ENCODE measurements around the gene PRKN. TPM values are rescaled to one million over a fixed set of nuclear protein-coding genes. Genes with fewer than 3 reads are reported as not detected.

PRKN gene
- total and polyA plus RNA-seq, 2 experiments from 2014 or later, result 1.2 to 2.3 TPM

- no peaks in the 10 kb centered on the region for H3K9me3 ChIP-seq (ENCODE audit: low read depth)
- no peaks in the 10 kb centered on the region for H3K27me3 ChIP-seq (replicated peaks; ENCODE audit: insufficient read depth)
- no peaks in the 10 kb centered on the region for H3K4me1 ChIP-seq (ENCODE audit: insufficient read depth)
- H3K36me3 ChIP-seq (ENCODE audit: low read depth), result no peaks in the 10 kb centered on the region
- no peak for DNase-seq
- H3K9ac ChIP-seq, result no peak overlapping the region
- no peak overlapping the region for H3K27ac ChIP-seq
- TF ChIP-seq EZH2phosphoT487 (IDR thresholded peaks at IDR 0.05; ENCODE audit: insufficient read depth, low read depth) (no peak), EZH2 (IDR thresholded peaks at IDR 0.05; ENCODE audit: insufficient read depth, poor library complexity, severe bottlenecking) (no peak)
- in situ Hi-C loops (cut with MboI), result no loop called here
- 79 to 85% methylated on average over 3 of the region's 3 CpGs for WGBS, 2 experiments (ENCODE audit: low coverage in 1 of 2, low lambda C conversion rate in 2 of 2, missing lambda C conversion rate in 2 of 2)
- no peak overlapping the region for H2AFZ ChIP-seq
- no peaks in the 10 kb centered on the region for H3K9me2 ChIP-seq (ENCODE audit: insufficient read depth)
- H3K4me2 ChIP-seq (ENCODE audit: unreplicated experiment), result no peak overlapping the region
- no peak overlapping the region for H3K4me3 ChIP-seq
- H3F3A ChIP-seq (ENCODE audit: insufficient read depth), result no peaks in the 10 kb centered on the region
- H3K79me2 ChIP-seq (ENCODE audit: insufficient read depth), result no peaks in the 10 kb centered on the region
- no peaks in the 10 kb centered on the region for H4K20me1 ChIP-seq (ENCODE audit: insufficient read depth)
Measured at GRCh38 chr6:162688751-162689345, 38.7 kb downstream of the PRKN start.

- Histone ChIP-seq H3K4me3 (no peak overlapping the region), H2AFZ (no peak overlapping the region), H3K4me1 (ENCODE audit: insufficient read depth) (no peaks in the 10 kb centered on the region), H3K4me2 (ENCODE audit: unreplicated experiment) (no peak overlapping the region), H4K20me1 (ENCODE audit: insufficient read depth) (no peaks in the 10 kb centered on the region), H3K9me3 (ENCODE audit: low read depth) (no peaks in the 10 kb centered on the region), H3K27me3 (replicated peaks; ENCODE audit: insufficient read depth) (no peaks in the 10 kb centered on the region), H3K27ac (no peak overlapping the region), H3K79me2 (ENCODE audit: insufficient read depth) (no peaks in the 10 kb centered on the region), H3K36me3 (ENCODE audit: low read depth) (no peaks in the 10 kb centered on the region), H3F3A (ENCODE audit: insufficient read depth) (no peaks in the 10 kb centered on the region), H3K9me2 (ENCODE audit: insufficient read depth) (no peaks in the 10 kb centered on the region), H3K9ac (no peak overlapping the region)
- WGBS, 2 experiments (ENCODE audit: low coverage in 1 of 2, low lambda C conversion rate in 2 of 2, missing lambda C conversion rate in 2 of 2), result 85 to 87% methylated on average over 5 of the region's 5 CpGs
- no peak for TF ChIP-seq EZH2phosphoT487 (IDR thresholded peaks at IDR 0.05; ENCODE audit: insufficient read depth, low read depth)
- in situ Hi-C loops (cut with MboI), result no loop called here
- DNase-seq, result no peak
Measured at GRCh38 chr6:162685586-162685985, 42.0 kb downstream of the PRKN start.

- Histone ChIP-seq H3F3A (ENCODE audit: insufficient read depth) (no peaks in the 10 kb centered on the region), H2AFZ (no peak overlapping the region), H3K9me2 (ENCODE audit: insufficient read depth) (no peaks in the 10 kb centered on the region), H3K4me1 (ENCODE audit: insufficient read depth) (no peaks in the 10 kb centered on the region), H3K36me3 (ENCODE audit: low read depth) (no peaks in the 10 kb centered on the region), H3K27me3 (replicated peaks; ENCODE audit: insufficient read depth) (no peaks in the 10 kb centered on the region), H3K79me2 (ENCODE audit: insufficient read depth) (no peaks in the 10 kb centered on the region), H3K4me3 (no peak overlapping the region), H3K27ac (no peak overlapping the region), H3K9ac (no peak overlapping the region), H3K9me3 (ENCODE audit: low read depth) (no peaks in the 10 kb centered on the region), H4K20me1 (ENCODE audit: insufficient read depth) (no peaks in the 10 kb centered on the region), H3K4me2 (ENCODE audit: unreplicated experiment) (no peak overlapping the region)
- DNase-seq, result no peak
- in situ Hi-C loops (cut with MboI), result no loop called here
- WGBS, 2 experiments (ENCODE audit: low coverage in 1 of 2, low lambda C conversion rate in 2 of 2, missing lambda C conversion rate in 2 of 2), result 71 to 82% methylated on average over 3 of the region's 3 CpGs
- no peak for TF ChIP-seq EZH2phosphoT487 (IDR thresholded peaks at IDR 0.05; ENCODE audit: insufficient read depth, low read depth)
Measured at GRCh38 chr6:162684961-162685360, 42.6 kb downstream of the PRKN start.

GRCh38 chr6:162684052-162684451, 43.5 kb downstream of the PRKN start:
- H3K27me3 ChIP-seq (replicated peaks; ENCODE audit: insufficient read depth), result no peaks in the 10 kb centered on the region
- H3K4me3 ChIP-seq, result no peak overlapping the region

GRCh38 chr6:162683135-162683534, 44.4 kb downstream of the PRKN start:
- H4K20me1 ChIP-seq (ENCODE audit: insufficient read depth), result no peaks in the 10 kb centered on the region
- no peaks in the 10 kb centered on the region for H3K27me3 ChIP-seq (replicated peaks; ENCODE audit: insufficient read depth)
- in situ Hi-C loops (cut with MboI), result no loop called here
- H3K27ac ChIP-seq, result no peak overlapping the region
- no peak overlapping the region for H3K4me2 ChIP-seq (ENCODE audit: unreplicated experiment)
- no peaks in the 10 kb centered on the region for H3K4me1 ChIP-seq (ENCODE audit: insufficient read depth)
- TF ChIP-seq EZH2 (IDR thresholded peaks at IDR 0.05; ENCODE audit: insufficient read depth, poor library complexity, severe bottlenecking) (no peak), EZH2phosphoT487 (IDR thresholded peaks at IDR 0.05; ENCODE audit: insufficient read depth, low read depth) (no peak)
- H3K36me3 ChIP-seq (ENCODE audit: low read depth), result no peaks in the 10 kb centered on the region
- no peak overlapping the region for H3K9ac ChIP-seq
- no peak for DNase-seq
- H3K4me3 ChIP-seq, result no peak overlapping the region
- H3F3A ChIP-seq (ENCODE audit: insufficient read depth), result no peaks in the 10 kb centered on the region
- H3K9me2 ChIP-seq (ENCODE audit: insufficient read depth), result no peaks in the 10 kb centered on the region
- no peaks in the 10 kb centered on the region for H3K79me2 ChIP-seq (ENCODE audit: insufficient read depth)
- H3K9me3 ChIP-seq (ENCODE audit: low read depth), result no peaks in the 10 kb centered on the region
- 21 to 25% methylated on average over 4 of the region's 4 CpGs for WGBS, 2 experiments (ENCODE audit: low coverage in 1 of 2, low lambda C conversion rate in 2 of 2, missing lambda C conversion rate in 2 of 2)
- no peak overlapping the region for H2AFZ ChIP-seq

More at GRCh38 chr6:162684052-162684451, 43.5 kb downstream of the PRKN start:
- in situ Hi-C loops (cut with MboI), result no loop called here
- DNase-seq, result no peak
- Histone ChIP-seq H3K4me2 (ENCODE audit: unreplicated experiment) (no peak overlapping the region), H3K9me2 (ENCODE audit: insufficient read depth) (no peaks in the 10 kb centered on the region), H3K9me3 (ENCODE audit: low read depth) (no peaks in the 10 kb centered on the region), H3K79me2 (ENCODE audit: insufficient read depth) (no peaks in the 10 kb centered on the region), H2AFZ (no peak overlapping the region), H3K4me1 (ENCODE audit: insufficient read depth) (no peaks in the 10 kb centered on the region), H3K9ac (no peak overlapping the region), H3K36me3 (ENCODE audit: low read depth) (no peaks in the 10 kb centered on the region), H4K20me1 (ENCODE audit: insufficient read depth) (no peaks in the 10 kb centered on the region), H3K27ac (no peak overlapping the region), H3F3A (ENCODE audit: insufficient read depth) (no peaks in the 10 kb centered on the region)
- 48 to 49% methylated on average over 1 of the region's 1 CpG for WGBS, 2 experiments (ENCODE audit: low coverage in 1 of 2, low lambda C conversion rate in 2 of 2, missing lambda C conversion rate in 2 of 2)
- TF ChIP-seq EZH2phosphoT487 (IDR thresholded peaks at IDR 0.05; ENCODE audit: insufficient read depth, low read depth), result no peak
- TF ChIP-seq EZH2 (IDR thresholded peaks at IDR 0.05; ENCODE audit: insufficient read depth, poor library complexity, severe bottlenecking), result no peak
